HUES6 (cell line): Measurements from ENCODE around the gene CYP17A1.

Experiments used
- H3K27ac ChIP-seq: 2 replicates; pipeline ENCODE4 v1.7.0; 2013; ENCODE audit warnings: low read depth, mild to moderate bottlenecking, low read length, inconsistent platforms
- H3K27me3 ChIP-seq: 2 replicates; pipeline ENCODE4 v1.6.1; 2013; ENCODE audit warnings: low read length; ENCODE audit not compliant: control insufficient read depth, insufficient read depth
- H3K36me3 ChIP-seq: 2 replicates; pipeline ENCODE4 v1.6.1; 2013; ENCODE audit warnings: low read length; ENCODE audit not compliant: control insufficient read depth, insufficient read depth
- H3K4me1 ChIP-seq: 2 replicates; pipeline ENCODE4 v1.6.1; 2013; ENCODE audit warnings: low read length; ENCODE audit not compliant: control insufficient read depth, insufficient read depth
- H3K4me3 ChIP-seq: 2 replicates; pipeline ENCODE4 v1.5.1; 2013; ENCODE audit warnings: low read depth, low read length
- H3K9ac ChIP-seq: one replicate; pipeline ENCODE4 v1.6.1; 2013; ENCODE audit warnings: mild to moderate bottlenecking, low read length
- H3K9me3 ChIP-seq: 2 replicates; pipeline ENCODE4 v1.6.1; 2013; ENCODE audit warnings: low read depth, low read length; ENCODE audit not compliant: control insufficient read depth, insufficient read depth

CYP17A1 gene

DNA sequence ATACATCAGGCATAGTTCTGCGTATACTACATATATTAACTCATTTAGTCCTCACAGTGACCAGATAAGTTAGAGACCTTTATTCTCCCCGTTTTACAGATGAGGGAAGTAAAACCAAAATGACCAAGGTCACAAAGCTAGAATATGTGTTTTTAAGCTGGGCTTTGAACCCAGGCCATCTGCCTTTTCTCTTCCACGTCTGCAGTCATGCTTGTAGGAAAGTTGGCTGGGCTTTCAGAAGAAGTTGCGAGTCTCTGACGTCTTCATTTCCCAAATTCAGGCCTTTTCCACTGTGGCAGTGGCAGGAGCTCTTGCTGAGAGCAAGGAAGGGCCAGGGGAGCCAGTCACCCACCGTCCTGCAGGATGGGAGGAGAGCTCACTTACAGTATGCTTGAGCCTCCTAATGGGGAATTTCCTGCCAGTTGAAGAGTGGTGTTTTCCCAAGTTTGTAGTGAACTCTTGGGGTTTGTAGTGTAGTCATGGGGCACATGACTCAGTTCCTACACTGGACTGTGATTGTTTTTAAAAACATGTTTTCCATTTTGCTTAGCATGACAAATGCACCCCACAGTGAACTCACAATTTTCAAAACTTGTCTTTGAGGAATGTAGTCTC, 34.2 kb downstream of the CYP17A1 start:
- no peak overlapping the region for H3K4me3 ChIP-seq
- peaks cover 5% of the 10 kb centered on the region; the same call in 1 of the 2 replicates for H3K9me3 ChIP-seq
- peak overlapping the region; percentile 72 for H3K9ac ChIP-seq
- H3K27ac ChIP-seq = peak overlapping the region; percentile 77
- peaks cover 14% of the 10 kb centered on the region for H3K36me3 ChIP-seq
- no peaks in the 10 kb centered on the region for H3K27me3 ChIP-seq
- H3K4me1 ChIP-seq = peaks cover 45% of the 10 kb centered on the region

DNA sequence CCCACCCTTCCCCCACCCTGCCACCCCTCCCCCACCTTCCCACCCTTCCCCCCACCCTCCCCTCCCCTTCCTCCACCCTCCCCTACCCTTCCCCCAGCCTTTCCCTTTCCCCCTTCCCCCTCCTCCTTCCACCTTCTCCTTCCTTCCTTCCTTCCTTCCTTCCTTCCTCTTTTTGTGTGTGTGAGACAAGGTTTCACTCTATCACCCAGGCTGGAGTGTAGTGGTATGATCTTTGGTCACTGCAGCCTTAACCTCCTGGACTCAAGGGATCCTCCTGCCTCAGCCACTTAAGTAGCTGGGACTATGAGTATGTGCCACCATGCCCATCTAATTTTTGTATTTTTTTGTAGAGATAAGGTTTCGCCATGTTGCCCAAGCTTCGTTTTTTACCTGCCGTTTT, 35.2 kb downstream of the CYP17A1 start:
- peak overlapping the region; percentile 77; the same call in 1 of the 2 replicates for H3K27ac ChIP-seq
- H3K4me3 ChIP-seq = no peak overlapping the region

DNA sequence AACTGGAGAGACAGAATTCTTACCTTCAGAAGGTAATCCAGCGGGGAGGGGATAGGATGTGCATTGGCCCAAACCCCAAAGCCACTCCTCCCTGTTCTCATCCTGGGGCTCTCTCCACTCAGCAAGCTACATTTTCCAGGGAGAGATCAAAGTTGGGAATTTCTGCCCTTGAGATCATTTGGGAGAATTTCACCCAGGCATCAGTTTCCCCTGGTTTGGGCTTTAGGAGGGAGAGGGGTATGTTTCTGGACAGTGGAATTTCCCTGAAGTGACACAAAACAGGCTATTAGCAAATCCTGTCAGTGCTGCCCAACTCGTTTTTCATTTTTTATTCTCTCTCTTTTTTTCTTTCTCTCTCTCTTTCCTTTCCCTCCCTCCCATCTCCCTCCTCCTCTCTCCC, 35.7 kb downstream of the CYP17A1 start:
- Histone ChIP-seq H3K36me3 (peaks cover 17% of the 10 kb centered on the region), H3K9ac (peak overlapping the region; percentile 27), H3K4me3 (no peak overlapping the region), H3K27me3 (no peaks in the 10 kb centered on the region), H3K9me3 (peaks cover 5% of the 10 kb centered on the region; the same call in 1 of the 2 replicates), H3K27ac (no peak overlapping the region), H3K4me1 (peaks cover 50% of the 10 kb centered on the region)

More for the DNA sequence above, 35.2 kb downstream of the CYP17A1 start:
- Histone ChIP-seq H3K4me1 (peaks cover 47% of the 10 kb centered on the region), H3K36me3 (peaks cover 17% of the 10 kb centered on the region), H3K9ac (no peak overlapping the region), H3K27me3 (no peaks in the 10 kb centered on the region), H3K9me3 (peaks cover 5% of the 10 kb centered on the region; the same call in 1 of the 2 replicates)

DNA sequence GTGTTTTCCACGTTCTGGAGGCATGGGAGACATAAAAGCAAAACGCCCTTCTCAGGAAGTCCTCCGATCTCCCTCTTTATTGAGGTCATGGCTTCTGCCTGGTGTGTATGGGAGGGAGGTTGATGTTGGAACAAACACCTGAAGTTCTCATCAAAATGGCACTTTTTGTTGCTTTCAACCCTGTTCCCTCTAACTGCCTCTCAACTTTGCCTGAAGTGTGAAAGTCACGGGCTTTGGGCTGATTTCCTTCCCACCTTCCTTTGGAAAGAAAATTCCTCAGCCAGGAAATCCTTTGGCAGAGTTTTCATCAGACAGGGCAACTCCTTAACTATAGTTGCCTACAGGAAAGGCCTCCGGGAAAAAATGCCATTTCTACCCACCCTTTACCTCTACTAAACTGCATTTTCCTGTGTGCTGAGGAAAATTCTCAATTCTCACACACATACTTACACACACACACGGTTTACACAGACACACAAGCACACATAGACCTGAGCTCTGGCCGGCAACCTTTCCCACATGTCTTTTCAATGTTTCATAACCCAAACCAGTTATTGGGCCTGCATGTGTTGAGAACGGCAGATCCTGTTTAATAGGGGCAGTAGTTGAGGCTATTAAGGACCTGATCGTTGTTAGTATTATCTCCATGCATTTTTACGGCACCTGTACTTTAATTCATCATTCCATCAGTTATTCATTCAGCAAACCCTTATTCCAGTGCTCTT, 36.4 kb downstream of the CYP17A1 start:
- Histone ChIP-seq H3K27ac (peak overlapping the region; percentile 15; the same call in 1 of the 2 replicates), H3K9me3 (peaks cover 5% of the 10 kb centered on the region; the same call in 1 of the 2 replicates), H3K4me3 (no peak overlapping the region), H3K36me3 (peaks cover 17% of the 10 kb centered on the region), H3K4me1 (peaks cover 47% of the 10 kb centered on the region), H3K9ac (no peak overlapping the region), H3K27me3 (no peaks in the 10 kb centered on the region)

- Histone ChIP-seq H3K4me1 (peaks cover 47% of the 10 kb centered on the region), H3K27me3 (no peaks in the 10 kb centered on the region), H3K9ac (no peak overlapping the region), H3K4me3 (no peak overlapping the region), H3K9me3 (peaks cover 5% of the 10 kb centered on the region; the same call in 1 of the 2 replicates), H3K36me3 (peaks cover 17% of the 10 kb centered on the region), H3K27ac (0 out of 2 replicates have a peak overlapping the region, but pooled peaks have one; percentile 15)
These were observed 37.3 kb downstream of the CYP17A1 start for GRCh38 chr10:102799691-102800471.

DNA sequence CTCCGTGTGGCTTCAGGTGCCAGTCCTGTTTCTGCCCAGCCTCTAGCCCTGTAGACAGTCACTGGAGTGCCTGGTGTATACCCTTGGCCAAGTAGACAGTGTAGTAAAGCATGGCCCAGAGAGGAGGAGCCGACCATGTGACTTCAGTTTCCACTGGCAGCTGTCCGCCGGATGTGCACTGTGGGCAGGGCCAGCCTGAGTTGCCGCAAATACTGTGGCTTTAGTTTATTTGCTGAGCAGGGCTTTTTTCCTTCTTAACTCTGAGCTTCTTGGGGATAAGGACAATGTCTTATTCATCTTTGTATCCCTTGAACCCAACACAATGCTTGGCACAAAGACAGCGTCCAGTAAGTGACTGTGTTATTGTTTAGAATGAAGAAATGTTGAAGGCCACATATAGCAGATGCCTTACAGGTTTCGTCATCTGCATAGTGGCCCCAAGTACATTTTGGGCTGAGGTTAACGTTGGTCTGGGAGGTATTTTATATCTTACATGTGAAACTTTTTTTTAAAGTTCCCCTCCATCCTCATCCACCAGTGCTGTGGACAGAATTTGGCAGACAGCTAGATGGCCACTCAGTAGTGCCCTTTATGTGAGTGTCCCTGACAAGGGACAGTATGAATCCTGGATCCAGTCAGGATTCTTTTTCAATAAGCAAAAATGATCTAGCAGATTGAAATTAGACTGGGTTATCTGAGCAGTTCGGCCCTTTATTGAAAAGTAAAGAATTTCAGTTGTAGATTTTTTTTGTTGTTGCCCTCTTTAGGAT, 40.6 kb downstream of the CYP17A1 start:
- Histone ChIP-seq H3K27me3 (no peaks in the 10 kb centered on the region), H3K36me3 (peaks cover 12% of the 10 kb centered on the region; the same call in 1 of the 2 replicates), H3K9me3 (no peaks in the 10 kb centered on the region), H3K4me1 (peaks cover 31% of the 10 kb centered on the region), H3K9ac (no peak overlapping the region), H3K4me3 (no peak overlapping the region), H3K27ac (no peak overlapping the region)

DNA sequence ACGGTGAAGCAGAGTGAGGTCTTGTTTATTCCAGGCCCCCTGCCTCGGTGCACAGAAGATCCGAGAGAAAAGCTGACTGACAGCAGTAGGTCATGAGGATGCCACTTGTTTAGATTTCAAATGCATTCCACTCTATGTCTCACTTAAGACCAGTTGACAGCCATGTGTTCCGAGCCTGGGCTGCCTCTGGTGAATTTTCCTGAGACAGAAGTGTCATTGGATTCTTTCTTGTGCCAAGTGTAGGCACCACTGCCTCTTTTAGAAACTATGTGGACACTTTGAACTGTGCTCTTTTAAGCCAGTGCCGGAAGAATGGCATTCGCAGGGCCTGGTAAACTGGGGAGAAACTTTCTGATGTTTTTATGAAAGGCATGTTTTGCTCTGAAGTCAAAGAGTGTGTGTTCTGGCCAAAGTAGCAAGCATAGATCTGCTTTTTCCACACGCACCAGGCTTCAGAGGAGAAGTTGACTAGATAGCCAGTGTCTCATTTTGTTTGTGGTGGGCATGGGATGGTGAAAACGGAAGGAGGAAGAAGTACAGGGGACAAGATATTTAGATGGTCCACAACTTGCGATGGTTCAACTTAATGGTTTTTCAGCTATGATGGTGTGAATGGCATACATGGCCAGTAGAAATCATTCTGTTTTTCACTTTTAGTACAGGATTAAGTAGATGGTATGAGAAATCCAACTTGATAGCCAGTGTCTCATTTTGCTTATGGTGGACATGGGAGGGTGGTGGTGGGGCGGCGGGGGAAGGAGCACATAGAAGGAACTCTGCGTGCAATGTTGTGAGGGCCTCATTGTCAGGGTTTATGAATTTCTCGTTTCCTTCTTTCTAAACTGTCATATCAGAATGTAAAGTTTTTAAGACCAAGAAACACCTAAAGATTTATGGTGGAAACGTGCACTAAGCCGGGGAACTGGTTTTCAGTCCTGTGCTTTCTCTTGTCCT, 41.5 kb downstream of the CYP17A1 start:
- Histone ChIP-seq H3K4me3 (no peak overlapping the region), H3K27me3 (no peaks in the 10 kb centered on the region), H3K9me3 (no peaks in the 10 kb centered on the region), H3K36me3 (peaks cover 12% of the 10 kb centered on the region; the same call in 1 of the 2 replicates), H3K27ac (no peak overlapping the region), H3K9ac (no peak overlapping the region), H3K4me1 (peaks cover 22% of the 10 kb centered on the region)

- Histone ChIP-seq H3K27me3 (no peaks in the 10 kb centered on the region), H3K9ac (no peak overlapping the region), H3K9me3 (no peaks in the 10 kb centered on the region), H3K4me1 (peaks cover 3% of the 10 kb centered on the region; the same call in 1 of the 2 replicates), H3K4me3 (no peak overlapping the region), H3K27ac (no peak overlapping the region), H3K36me3 (no peaks in the 10 kb centered on the region)
These were observed 45.3 kb downstream of the CYP17A1 start for GRCh38 chr10:102791754-102792395.

- H3K27me3 ChIP-seq = no peaks in the 10 kb centered on the region
- no peaks in the 10 kb centered on the region for H3K36me3 ChIP-seq
- H3K9me3 ChIP-seq = no peaks in the 10 kb centered on the region
- H3K9ac ChIP-seq = no peak overlapping the region
- no peak overlapping the region for H3K4me3 ChIP-seq
- no peak overlapping the region for H3K27ac ChIP-seq
- H3K4me1 ChIP-seq = peaks cover 18% of the 10 kb centered on the region
These were observed 51.4 kb downstream of the CYP17A1 start for GRCh38 chr10:102785818-102786217.
